Measurements from ENCODE around the gene TWIST1. TPM values are rescaled to one million over a fixed set of nuclear protein-coding genes. Genes with fewer than 3 reads are reported as not detected.

TWIST1 gene
- total and polyA plus RNA-seq, 2 of the 13 experiments (the other 11 are each of a cell fraction or from before 2014, with no cell fraction given): not detected

DNA sequence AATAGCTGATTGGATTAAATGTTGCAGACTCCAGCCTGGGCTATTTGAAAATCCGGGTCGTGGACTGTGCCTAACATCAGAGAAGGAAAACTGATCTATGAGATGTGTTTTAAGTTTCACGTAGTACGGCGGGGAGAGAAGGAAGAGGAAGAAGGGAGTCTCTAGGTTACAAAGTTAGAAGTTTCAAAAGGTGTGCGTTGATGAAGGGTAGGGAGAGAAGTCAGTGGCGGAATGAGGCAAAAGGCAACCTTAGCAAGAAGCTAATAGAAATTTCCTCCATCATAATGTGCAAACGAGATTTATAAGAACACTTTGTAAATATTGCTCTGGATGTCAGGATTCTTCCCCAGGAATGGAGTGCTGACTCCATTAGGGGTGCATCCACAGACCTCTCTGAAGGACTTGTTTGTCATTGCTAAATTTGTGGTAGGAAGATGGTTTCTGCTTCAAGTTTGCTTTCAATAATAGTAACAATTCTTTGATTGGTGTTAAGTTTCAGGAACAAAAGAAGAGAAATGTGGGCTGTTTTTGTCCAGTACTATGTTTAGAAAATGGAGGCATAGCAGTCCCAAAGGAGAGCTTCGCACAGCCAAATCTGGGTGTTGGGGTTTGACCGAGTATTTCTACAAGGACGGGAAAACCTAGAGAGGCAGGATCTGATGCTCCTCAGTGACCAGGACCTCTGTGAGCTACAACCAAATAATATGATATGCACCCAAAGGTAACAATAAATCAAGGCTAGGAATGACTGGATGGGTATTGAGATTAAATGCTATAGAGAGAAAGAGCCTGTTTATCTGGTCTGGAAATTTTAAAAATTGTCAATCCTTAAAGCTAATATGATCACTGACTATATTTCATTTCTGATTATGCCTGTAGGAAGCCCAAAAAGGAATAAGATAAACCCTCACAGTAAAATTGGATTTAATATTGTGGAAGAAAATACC lies 8.2 kb downstream of the TWIST1 start (continued):
- TF ChIP-seq, protein P1, sequence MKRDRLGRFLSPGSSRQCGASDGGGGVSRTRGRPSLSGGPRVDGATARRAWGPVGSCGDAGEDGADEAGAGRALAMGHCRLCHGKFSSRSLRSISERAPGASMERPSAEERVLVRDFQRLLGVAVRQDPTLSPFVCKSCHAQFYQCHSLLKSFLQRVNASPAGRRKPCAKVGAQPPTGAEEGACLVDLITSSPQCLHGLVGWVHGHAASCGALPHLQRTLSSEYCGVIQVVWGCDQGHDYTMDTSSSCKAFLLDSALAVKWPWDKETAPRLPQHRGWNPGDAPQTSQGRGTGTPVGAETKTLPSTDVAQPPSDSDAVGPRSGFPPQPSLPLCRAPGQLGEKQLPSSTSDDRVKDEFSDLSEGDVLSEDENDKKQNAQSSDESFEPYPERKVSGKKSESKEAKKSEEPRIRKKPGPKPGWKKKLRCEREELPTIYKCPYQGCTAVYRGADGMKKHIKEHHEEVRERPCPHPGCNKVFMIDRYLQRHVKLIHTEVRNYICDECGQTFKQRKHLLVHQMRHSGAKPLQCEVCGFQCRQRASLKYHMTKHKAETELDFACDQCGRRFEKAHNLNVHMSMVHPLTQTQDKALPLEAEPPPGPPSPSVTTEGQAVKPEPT (CRISPR knock-in tag; IDR thresholded peaks at IDR 0.05; ENCODE audit: low read depth): no peak
- TF ChIP-seq ZZZ3 (CRISPR knock-in tag; IDR thresholded peaks at IDR 0.05; ENCODE audit: borderline replicate concordance): no peak

DNA sequence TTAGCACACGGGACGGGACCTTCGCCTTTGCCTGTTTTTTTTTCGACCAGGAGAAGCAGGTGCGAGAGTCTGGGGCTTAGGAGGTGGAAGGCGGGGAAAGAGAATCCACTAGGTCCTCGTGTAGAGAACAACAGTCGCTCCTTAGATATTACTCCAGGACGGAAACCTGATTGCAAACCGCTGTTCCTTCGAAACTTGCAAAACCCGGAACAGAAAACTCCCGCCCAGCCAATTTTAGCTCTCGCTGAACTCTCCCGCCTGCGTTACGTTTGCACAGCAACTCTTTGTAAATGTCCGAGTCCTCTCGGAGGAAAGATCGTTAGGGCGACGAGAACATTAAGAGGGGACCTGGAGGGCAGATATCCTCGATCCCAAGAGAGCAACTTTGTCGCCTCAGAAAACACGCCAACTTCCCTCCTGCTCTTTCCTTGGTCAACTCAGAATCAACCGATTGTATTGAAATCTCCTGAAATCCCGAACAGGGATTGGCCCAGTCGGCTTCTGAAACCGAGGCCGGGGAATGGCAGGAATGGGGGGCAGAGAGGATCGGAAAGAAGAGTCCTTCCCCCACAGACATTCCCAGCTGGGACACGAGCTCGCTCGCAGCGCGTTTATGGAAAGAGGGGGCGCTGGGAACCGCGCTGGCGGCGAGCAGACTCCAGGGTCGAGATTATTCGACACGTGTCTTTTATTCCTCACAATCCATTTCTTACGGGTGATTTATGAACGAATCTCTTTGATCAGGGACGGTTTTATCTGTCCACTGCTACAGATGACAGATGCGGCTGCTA lies 9.9 kb downstream of the TWIST1 start:
- H3K27ac ChIP-seq (ENCODE audit: extremely low read length, insufficient read depth, low read length): no peak overlapping the region
- no peak for DNase-seq (ENCODE audit: low spot score)
- in situ Hi-C loops (cut with HindIII; ENCODE audit: extremely low pct_ligation_motif_present, low pct_unique_long_range_greater_than_20kb) (loop anchor here (25.0 kb wide), 1 partner anchor 555 kb away; no protein-coding TSS in a partner anchor), intact Hi-C loops (cut with micrococcal nuclease; ENCODE audit: unreplicated experiment) (no loop called here)
- peaks cover 2 to 50% of the 10 kb centered on the region in 2 experiments; a peak in 2 of 5 replicates for H3K27me3 ChIP-seq (ENCODE audit: control insufficient read depth in 1 of 2, insufficient read depth in 2 of 2, low read length in 2 of 2)
- H4K20me1 ChIP-seq (ENCODE audit: insufficient read depth, low read length): no peaks in the 10 kb centered on the region
- no peak for TF ChIP-seq CENPT (CRISPR knock-in tag; IDR thresholded peaks at IDR 0.05; ENCODE audit: low read depth)
- TF ChIP-seq ZNF230 (CRISPR knock-in tag; IDR thresholded peaks at IDR 0.05): no peak
- TF ChIP-seq, protein P2, sequence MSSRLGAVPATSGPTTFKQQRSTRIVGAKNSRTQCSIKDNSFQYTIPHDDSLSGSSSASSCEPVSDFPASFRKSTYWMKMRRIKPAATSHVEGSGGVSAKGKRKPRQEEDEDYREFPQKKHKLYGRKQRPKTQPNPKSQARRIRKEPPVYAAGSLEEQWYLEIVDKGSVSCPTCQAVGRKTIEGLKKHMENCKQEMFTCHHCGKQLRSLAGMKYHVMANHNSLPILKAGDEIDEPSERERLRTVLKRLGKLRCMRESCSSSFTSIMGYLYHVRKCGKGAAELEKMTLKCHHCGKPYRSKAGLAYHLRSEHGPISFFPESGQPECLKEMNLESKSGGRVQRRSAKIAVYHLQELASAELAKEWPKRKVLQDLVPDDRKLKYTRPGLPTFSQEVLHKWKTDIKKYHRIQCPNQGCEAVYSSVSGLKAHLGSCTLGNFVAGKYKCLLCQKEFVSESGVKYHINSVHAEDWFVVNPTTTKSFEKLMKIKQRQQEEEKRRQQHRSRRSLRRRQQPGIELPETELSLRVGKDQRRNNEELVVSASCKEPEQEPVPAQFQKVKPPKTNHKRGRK (CRISPR knock-in tag; IDR thresholded peaks at IDR 0.05): no peak
- no peak for TF ChIP-seq ZNF737 (CRISPR knock-in tag; IDR thresholded peaks at IDR 0.05; ENCODE audit: borderline replicate concordance)
- TF ChIP-seq ZNF709 (CRISPR knock-in tag; IDR thresholded peaks at IDR 0.05): no peak
- POLR2A ChIA-PET: no interaction called here
- CTCF ChIA-PET (ENCODE audit: low intra/inter-chr PET ratio, low total read pairs): no interaction called here
- no peak overlapping the region for H3K4me3 ChIP-seq (replicated peaks in 1 of 3; ENCODE audit: insufficient read depth in 1 of 3, low read depth in 2 of 3, low read length in 3 of 3)
- no peak overlapping the region for H2AFZ ChIP-seq (ENCODE audit: low read length)
- no peaks in the 10 kb centered on the region for H3K4me1 ChIP-seq (ENCODE audit: insufficient read depth, low read length)
- H3K4me2 ChIP-seq (ENCODE audit: low read depth, low read length): no peak overlapping the region
- H3K36me3 ChIP-seq (replicated peaks in 1 of 2; ENCODE audit: control insufficient read depth in 1 of 2, insufficient read depth in 2 of 2, low read length in 2 of 2): no peaks in the 10 kb centered on the region
- FAIRE-seq: no peak
- WGBS (ENCODE audit: low lambda C conversion rate): 32% methylated on average over 48 of the region's 48 CpGs
- H3K9ac ChIP-seq (ENCODE audit: insufficient read depth, low read depth, low read length): no peak overlapping the region
- H3K9me3 ChIP-seq (ENCODE audit: low read length): no peaks in the 10 kb centered on the region
- BruUV-seq (replicated peaks): no TSS peak
- no peaks in the 10 kb centered on the region for H3K79me2 ChIP-seq (ENCODE audit: insufficient read depth, low read length)
- ATAC-seq: no peak

All from HepG2 (cell line).